Karpas-422 (cell line): ENCODE data around the gene F2RL2. TPM values are rescaled to one million over a fixed set of nuclear protein-coding genes. Genes with fewer than 3 reads are reported as not detected.
"Not testable (repeated sequence)": the region's sequence is repeated elsewhere in the genome, so short reads cannot be mapped to it uniquely, and the experiment has no call there.

ENCODE experiments used
- DNase-seq: peaks from one replicate; pipeline ENCODE4 v3.0.0-alpha.2; 2015
- H2AFZ ChIP-seq: fragments of 200-600 bp; sonication (generic); 2 replicates; pipeline ENCODE4 v1.6.1; 2014; ENCODE audit warnings: antibody characterized with exemption, low read length, mixed read lengths
- H3K27ac ChIP-seq: fragments of 200-600 bp; sonication (generic); 2 replicates; pipeline ENCODE4 v1.5.1; 2014; ENCODE audit warnings: mild to moderate bottlenecking, low read length, moderate library complexity
- H3K27me3 ChIP-seq: fragments of 200-600 bp; sonication (generic); 2 replicates; pipeline ENCODE4 v1.6.1; 2014; ENCODE audit warnings: low read length, mixed read lengths
- H3K36me3 ChIP-seq: fragments of 200-600 bp; sonication (generic); 2 replicates; pipeline ENCODE4 v1.6.1; 2014; ENCODE audit warnings: low read length, mixed read lengths; ENCODE audit not compliant: insufficient read depth
- H3K4me1 ChIP-seq: fragments of 200-600 bp; sonication (generic); 2 replicates; pipeline ENCODE4 v1.6.1; 2014; ENCODE audit warnings: mild to moderate bottlenecking, low read length, mixed read lengths
- H3K4me2 ChIP-seq: fragments of 200-600 bp; sonication (generic); 2 replicates; pipeline ENCODE4 v1.6.1; 2014; ENCODE audit warnings: low read length, low read depth, mild to moderate bottlenecking; ENCODE audit not compliant: poor library complexity, severe bottlenecking
- H3K4me3 ChIP-seq: fragments of 200-600 bp; sonication (generic); 2 replicates; pipeline ENCODE4 v1.5.1; 2014; ENCODE audit warnings: mild to moderate bottlenecking, antibody characterized with exemption, low read length, mixed read lengths
- H3K79me2 ChIP-seq: fragments of 200-600 bp; sonication (generic); 2 replicates; pipeline ENCODE4 v1.6.1; 2014; ENCODE audit warnings: mild to moderate bottlenecking, low read length, mixed read lengths
- H3K9ac ChIP-seq: fragments of 200-600 bp; sonication (generic); 2 replicates; pipeline ENCODE4 v1.6.0; 2014; ENCODE audit warnings: low read length
- H3K9me2 ChIP-seq: fragments of 200-600 bp; sonication (generic), shearing (Covaris generic); replicated peaks from 2 replicates; pipeline ENCODE4 v1.6.0; 2014; ENCODE audit warnings: mild to moderate bottlenecking, low read length, moderate library complexity; ENCODE audit not compliant: insufficient read depth
- H3K9me3 ChIP-seq: fragments of 300-700, 200-600 bp; sonication (generic); 2 replicates; pipeline ENCODE4 v1.6.1; 2014; ENCODE audit warnings: low read length, mixed read lengths
- H4K20me1 ChIP-seq: fragments of 200-600 bp; sonication (generic); 2 replicates; pipeline ENCODE4 v1.6.1; 2014; ENCODE audit warnings: mild to moderate bottlenecking, antibody characterized with exemption, low read length, low read depth; ENCODE audit not compliant: insufficient read depth
- total RNA-seq: library from RNA; depleted of rRNA; stranded (reverse); fragments of >200 nt; shearing (Covaris generic); gene quantifications from 2 replicates; pipeline ENCODE4 v1.2.3, GENCODE V29; 2014; ENCODE audit warnings: low replicate concordance

The F2RL2 gene
- total RNA-seq, 1 experiment from 2014 or later = not detected

GRCh38 chr5:76603991-76604390 is 19.2 kb downstream of the F2RL2 start:
- not testable (repeated sequence) for DNase-seq, H3K79me2 ChIP-seq, H3K36me3 ChIP-seq, H3K4me3 ChIP-seq, H3K27me3 ChIP-seq, H3K4me1 ChIP-seq, H3K9ac ChIP-seq, H4K20me1 ChIP-seq, H2AFZ ChIP-seq, H3K9me3 ChIP-seq, H3K9me2 ChIP-seq, H3K27ac ChIP-seq, H3K4me2 ChIP-seq

- Histone ChIP-seq H3K79me2 (no peaks in the 10 kb centered on the region), H3K4me1 (peaks cover 3% of the 10 kb centered on the region), H3K27me3 (no peaks in the 10 kb centered on the region), H3K36me3 (no peaks in the 10 kb centered on the region), H2AFZ (no peak overlapping the region), H3K27ac (no peak overlapping the region), H3K4me2 (no peak overlapping the region), H3K9me2 (no peaks in the 10 kb centered on the region), H3K4me3 (no peak overlapping the region), H3K9ac (no peak overlapping the region), H3K9me3 (no peaks in the 10 kb centered on the region), H4K20me1 (no peaks in the 10 kb centered on the region)
- no peak for DNase-seq
Observed at GRCh38 chr5:76602094-76602726, 21.0 kb downstream of the F2RL2 start.

- no peak overlapping the region for H3K4me3 ChIP-seq
- H3K4me2 ChIP-seq = no peak overlapping the region
- no peaks in the 10 kb centered on the region for H3K27me3 ChIP-seq
- H3K9me2 ChIP-seq = no peaks in the 10 kb centered on the region
- no peak overlapping the region for H3K27ac ChIP-seq
- no peaks in the 10 kb centered on the region for H4K20me1 ChIP-seq
- peaks cover 3% of the 10 kb centered on the region for H3K4me1 ChIP-seq
- no peaks in the 10 kb centered on the region for H3K36me3 ChIP-seq
- H3K9ac ChIP-seq = no peak overlapping the region
- peak; percentile 81 for DNase-seq
- no peaks in the 10 kb centered on the region for H3K9me3 ChIP-seq
- H3K79me2 ChIP-seq = no peaks in the 10 kb centered on the region
- H2AFZ ChIP-seq = no peak overlapping the region
Observed at GRCh38 chr5:76601470-76601869, 21.7 kb downstream of the F2RL2 start.

DNA sequence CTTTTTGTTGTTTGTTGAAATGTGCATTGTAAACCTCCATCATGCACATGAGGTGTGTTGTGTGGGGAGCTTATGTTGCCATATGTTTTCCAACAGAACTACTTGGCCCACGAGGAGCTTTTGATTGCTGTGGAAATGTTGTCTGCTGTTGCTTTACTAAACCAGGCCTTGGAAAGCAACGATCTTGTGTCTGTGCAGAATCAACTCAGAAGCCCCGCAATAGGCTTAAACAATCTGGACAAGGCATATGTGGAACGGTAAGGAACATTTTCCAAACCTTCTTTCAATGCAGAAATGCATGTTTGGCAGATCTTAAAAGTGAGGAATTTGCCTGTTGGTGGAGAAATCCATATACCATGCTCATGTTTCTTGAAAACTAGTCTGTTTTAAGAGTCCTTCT is 22.5 kb downstream of the F2RL2 start:
- peaks cover 3% of the 10 kb centered on the region for H3K4me1 ChIP-seq
- H3K27ac ChIP-seq = no peak overlapping the region
- no peak overlapping the region for H3K9ac ChIP-seq
- no peaks in the 10 kb centered on the region for H3K79me2 ChIP-seq
- no peaks in the 10 kb centered on the region for H3K27me3 ChIP-seq
- H3K4me3 ChIP-seq = no peak overlapping the region
- no peak overlapping the region for H2AFZ ChIP-seq
- DNase-seq = no peak
- H3K9me2 ChIP-seq = no peaks in the 10 kb centered on the region
- H3K36me3 ChIP-seq = no peaks in the 10 kb centered on the region
- no peaks in the 10 kb centered on the region for H3K9me3 ChIP-seq
- H4K20me1 ChIP-seq = no peaks in the 10 kb centered on the region
- no peak overlapping the region for H3K4me2 ChIP-seq

DNA sequence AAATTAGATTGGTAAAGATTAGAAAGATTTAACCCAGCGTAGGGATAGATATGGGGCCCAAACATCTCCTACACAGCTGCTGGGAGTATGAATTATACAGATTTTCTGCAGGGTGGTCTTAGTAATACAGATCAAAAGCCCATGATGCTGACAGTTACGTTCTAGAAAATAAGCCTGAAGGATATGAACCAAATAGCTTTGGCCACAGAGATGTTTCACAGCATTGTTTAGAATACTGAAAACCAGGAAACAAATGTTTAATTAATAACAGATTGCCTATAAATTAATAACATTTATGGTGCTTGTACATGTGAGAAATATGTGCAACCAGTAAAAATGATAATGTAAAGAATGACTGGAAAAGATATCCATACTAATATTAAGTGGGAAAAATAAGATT is 24.7 kb downstream of the F2RL2 start:
- H3K4me3 ChIP-seq = no peak overlapping the region
- no peak overlapping the region for H3K27ac ChIP-seq
- no peaks in the 10 kb centered on the region for H3K36me3 ChIP-seq
- H3K9me2 ChIP-seq = no peaks in the 10 kb centered on the region
- H2AFZ ChIP-seq = no peak overlapping the region
- no peak for DNase-seq
- no peaks in the 10 kb centered on the region for H3K9me3 ChIP-seq
- H3K79me2 ChIP-seq = no peaks in the 10 kb centered on the region
- H4K20me1 ChIP-seq = no peaks in the 10 kb centered on the region
- H3K4me1 ChIP-seq = no peaks in the 10 kb centered on the region
- H3K4me2 ChIP-seq = no peak overlapping the region
- H3K27me3 ChIP-seq = no peaks in the 10 kb centered on the region
- H3K9ac ChIP-seq = no peak overlapping the region

- no peaks in the 10 kb centered on the region for H3K9me2 ChIP-seq
- H3K79me2 ChIP-seq = no peaks in the 10 kb centered on the region
- H3K9me3 ChIP-seq = no peaks in the 10 kb centered on the region
- no peaks in the 10 kb centered on the region for H3K36me3 ChIP-seq
- H3K27ac ChIP-seq = no peak overlapping the region
- H3K9ac ChIP-seq = no peak overlapping the region
- H3K4me1 ChIP-seq = no peaks in the 10 kb centered on the region
- no peak overlapping the region for H2AFZ ChIP-seq
- H3K27me3 ChIP-seq = no peaks in the 10 kb centered on the region
- no peaks in the 10 kb centered on the region for H4K20me1 ChIP-seq
- no peak overlapping the region for H3K4me3 ChIP-seq
- DNase-seq = no peak
- no peak overlapping the region for H3K4me2 ChIP-seq
Observed at GRCh38 chr5:76595755-76596481, 27.3 kb downstream of the F2RL2 start.

DNA sequence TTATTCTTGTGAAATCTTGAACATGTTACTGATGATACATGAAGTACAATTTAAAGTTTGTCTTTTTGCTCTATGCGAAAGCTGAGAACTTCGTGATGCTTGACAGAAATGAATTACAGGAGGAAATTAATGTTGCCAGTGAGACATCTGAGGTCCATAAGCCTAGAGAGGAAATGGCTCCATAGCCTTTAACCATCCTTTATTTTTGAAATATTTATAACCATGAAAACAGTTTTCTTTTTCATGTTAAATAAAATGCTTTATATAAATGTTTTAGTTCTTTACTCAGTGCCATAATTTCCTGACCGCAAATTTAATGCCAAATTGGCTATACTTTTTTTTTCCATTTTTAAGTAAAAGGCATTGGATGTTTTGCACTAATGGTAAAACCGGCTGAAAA is 29.1 kb downstream of the F2RL2 start:
- Histone ChIP-seq H3K36me3 (no peaks in the 10 kb centered on the region), H4K20me1 (no peaks in the 10 kb centered on the region), H3K9me3 (no peaks in the 10 kb centered on the region), H3K27me3 (no peaks in the 10 kb centered on the region), H3K27ac (no peak overlapping the region), H3K9me2 (no peaks in the 10 kb centered on the region), H3K79me2 (no peaks in the 10 kb centered on the region), H3K9ac (no peak overlapping the region), H3K4me1 (no peaks in the 10 kb centered on the region), H3K4me2 (no peak overlapping the region), H3K4me3 (no peak overlapping the region), H2AFZ (no peak overlapping the region)
- no peak for DNase-seq

- no peaks in the 10 kb centered on the region for H3K9me2 ChIP-seq
- H3K4me3 ChIP-seq = no peak overlapping the region
- H3K4me1 ChIP-seq = no peaks in the 10 kb centered on the region
- no peak overlapping the region for H3K4me2 ChIP-seq
- DNase-seq = no peak
- no peaks in the 10 kb centered on the region for H3K79me2 ChIP-seq
- no peaks in the 10 kb centered on the region for H4K20me1 ChIP-seq
- no peak overlapping the region for H2AFZ ChIP-seq
- no peaks in the 10 kb centered on the region for H3K27me3 ChIP-seq
- no peaks in the 10 kb centered on the region for H3K36me3 ChIP-seq
- no peaks in the 10 kb centered on the region for H3K9me3 ChIP-seq
- no peak overlapping the region for H3K9ac ChIP-seq
- H3K27ac ChIP-seq = no peak overlapping the region
Observed at GRCh38 chr5:76592692-76593091, 30.5 kb downstream of the F2RL2 start.
